ENCODE results near the gene PIGC. TPM values are rescaled to one million over a fixed set of nuclear protein-coding genes. Genes with fewer than 3 reads are reported as not detected.

PIGC gene
- total and polyA plus RNA-seq, 10 of the 15 experiments (the other 5 are each of a cell fraction or from before 2014, with no cell fraction given), result 11.0 to 37.3 (median 19.6) TPM

- in situ Hi-C loops (cut with MboI) (loop anchor here (5.0 to 25.0 kb wide), 2 partner anchors 267 to 663 kb away; partner anchors contain the start of gene METTL13), intact Hi-C loops (cut with micrococcal nuclease; ENCODE audit: unreplicated experiment) (loop anchor here (1.0 to 10.0 kb wide), 2 partner anchors 135 to 269 kb away; no protein-coding TSS in a partner anchor)
- no peak for DNase-seq (ENCODE audit: low read depth, low spot score)
- H3K9me3 ChIP-seq (replicated peaks; ENCODE audit: control insufficient read depth, insufficient read depth, low read length), result no peaks in the 10 kb centered on the region
- H3K4me3 ChIP-seq, result no peak overlapping the region
- no peaks in the 10 kb centered on the region for H3K36me3 ChIP-seq (ENCODE audit: control insufficient read depth in 2 of 2, insufficient read depth in 2 of 2, low read length in 1 of 2)
- ChIA-PET RAD21 (ENCODE audit: unreplicated experiment) (interaction anchor here (1.1 to 1.9 kb wide), 3 partner anchors 62 to 447 kb away, joined by 3 to 11 read pairs (median 4); no protein-coding TSS in a partner anchor), POLR2A (no interaction called here), SMC1A (ENCODE audit: uncharacterized antibody, unreplicated experiment) (interaction anchor here (0.7 to 2.1 kb wide), 7 partner anchors 33 to 448 kb away, joined by 3 to 19 read pairs (median 3); no protein-coding TSS in a partner anchor), CTCF (interaction anchor here (0.7 to 5.9 kb wide), 12 partner anchors 10 to 447 kb away, joined by 3 to 48 read pairs (median 4); partner anchors contain the start of gene SUCO)
- no peak overlapping the region for H3K9ac ChIP-seq (ENCODE audit: control insufficient read depth, insufficient read depth, low read length)
- no peak overlapping the region for H3K27ac ChIP-seq (ENCODE audit: control insufficient read depth, insufficient read depth)
- ATAC-seq, result peak; percentile 96
- FAIRE-seq, result peak; percentile 80
- WGBS (ENCODE audit: insufficient coverage, insufficient replicate concordance, low lambda C conversion rate, missing lambda C conversion rate), result 41% methylated on average over 18 of the region's 18 CpGs
- BruUV-seq (replicated peaks), result no TSS peak
- no peak overlapping the region for H3K4me2 ChIP-seq (ENCODE audit: control insufficient read depth, insufficient read depth)
- H3K4me1 ChIP-seq (ENCODE audit: control insufficient read depth, insufficient read depth, low read length), result no peaks in the 10 kb centered on the region
- H2AFZ ChIP-seq (ENCODE audit: control insufficient read depth, low read depth, low read length), result peak overlapping the region; percentile 11
- no peaks in the 10 kb centered on the region; a peak in 1 of 4 replicates for H3K27me3 ChIP-seq (replicated peaks in 1 of 2; ENCODE audit: control insufficient read depth in 2 of 2, insufficient read depth in 2 of 2, low read length in 1 of 2)
- no peaks in the 10 kb centered on the region for H3K79me2 ChIP-seq (ENCODE audit: control insufficient read depth, insufficient read depth, low read length)
- H4K20me1 ChIP-seq (ENCODE audit: control insufficient read depth, insufficient read depth), result no peaks in the 10 kb centered on the region
- TF ChIP-seq CBFB (IDR thresholded peaks at IDR 0.05; ENCODE audit: low read depth) (peak; percentile 65; the same call in 1 of the 2 replicates), ZBTB33 (IDR thresholded peaks at IDR 0.05) (peak; percentile 97), CREB1 (IDR thresholded peaks at IDR 0.05; ENCODE audit: low read depth) (no peak), WRNIP1 (IDR thresholded peaks at IDR 0.05; ENCODE audit: borderline replicate concordance, low read depth, low read length) (0 out of 2 replicates have a peak, but pooled peaks have one; percentile 30), REST (IDR thresholded peaks at IDR 0.05; ENCODE audit: low read depth, low read length) (no peak), RAD21 (IDR thresholded peaks at IDR 0.05; ENCODE audit: insufficient read depth, low read depth, low read length) (peak; percentile 72), TCF12 (IDR thresholded peaks at IDR 0.05; ENCODE audit: low read depth, low read length) (0 out of 2 replicates have a peak, but pooled peaks have one; percentile 47), CTCF (IDR thresholded peaks at IDR 0.05 in 2 of 3, conservative IDR thresholded peaks at IDR 0.05 in 1 of 3; ENCODE audit: control insufficient read depth in 2 of 3, extremely low read depth in 1 of 3, insufficient read depth in 1 of 3, low read depth in 3 of 3, low read length in 3 of 3) (peak; percentile 83 to 88 (median 84)), RUNX3 (IDR thresholded peaks at IDR 0.05; ENCODE audit: low read length) (peak; percentile 89), SMC3 (IDR thresholded peaks at IDR 0.05; ENCODE audit: borderline replicate concordance, low read length) (peak; percentile 80), GATAD2B (conservative IDR thresholded peaks at IDR 0.05; ENCODE audit: low read depth) (no peak), YY1 (IDR thresholded peaks at IDR 0.05; ENCODE audit: low read depth, low read length) (peak; percentile 66; the same call in 1 of the 2 replicates), FOXM1 (IDR thresholded peaks at IDR 0.05; ENCODE audit: low read depth, low read length) (no peak), RB1 (IDR thresholded peaks at IDR 0.05; ENCODE audit: borderline replicate concordance) (peak; percentile 29; the same call in 1 of the 2 replicates)
Measured at GRCh38 chr1:172449585-172450523, 6.0 kb upstream of the PIGC start.

All from GM12878 (cell line).